Measurements from ENCODE around the gene SC5D. TPM values are rescaled to one million over a fixed set of nuclear protein-coding genes. Genes with fewer than 3 reads are reported as not detected.

The SC5D gene
- total and polyA plus RNA-seq, 11 donors, result 16.9 to 28.9 (median 19.0) TPM

DNA sequence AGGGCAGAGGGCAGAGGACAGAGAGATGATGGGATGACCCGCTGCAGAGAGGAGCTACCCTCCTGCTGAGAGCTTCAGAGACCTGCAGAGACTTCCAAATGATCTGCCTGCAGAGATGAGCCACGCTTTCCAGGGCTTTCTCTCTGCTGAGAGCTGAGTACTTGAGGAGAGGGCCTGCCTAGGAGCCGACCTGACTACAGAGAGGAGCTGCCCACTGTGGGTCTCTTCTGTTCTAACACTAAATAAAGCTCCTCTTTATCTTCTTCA lies 45.9 kb upstream of the SC5D start:
- intact Hi-C loops (cut with DNase I), result loop anchor here in 2 of 10 donors (5.0 kb wide), 1 partner anchor 346 kb away; no protein-coding TSS in a partner anchor
- no peak for DNase-seq
- Histone ChIP-seq H3K4me3 (no peak overlapping the region), H3K27ac (no peak overlapping the region), H3K9me3 (no peaks in the 10 kb centered on the region), H3K27me3 (no peaks in the 10 kb centered on the region), H3K4me1 (peaks cover 0 to 4% (median 0%) of the 10 kb centered on the region in 12 donors), H3K36me3 (no peaks in the 10 kb centered on the region)
- TF ChIP-seq POLR2A (IDR thresholded peaks at IDR 0.05), result no peak
- TF ChIP-seq, protein P1, sequence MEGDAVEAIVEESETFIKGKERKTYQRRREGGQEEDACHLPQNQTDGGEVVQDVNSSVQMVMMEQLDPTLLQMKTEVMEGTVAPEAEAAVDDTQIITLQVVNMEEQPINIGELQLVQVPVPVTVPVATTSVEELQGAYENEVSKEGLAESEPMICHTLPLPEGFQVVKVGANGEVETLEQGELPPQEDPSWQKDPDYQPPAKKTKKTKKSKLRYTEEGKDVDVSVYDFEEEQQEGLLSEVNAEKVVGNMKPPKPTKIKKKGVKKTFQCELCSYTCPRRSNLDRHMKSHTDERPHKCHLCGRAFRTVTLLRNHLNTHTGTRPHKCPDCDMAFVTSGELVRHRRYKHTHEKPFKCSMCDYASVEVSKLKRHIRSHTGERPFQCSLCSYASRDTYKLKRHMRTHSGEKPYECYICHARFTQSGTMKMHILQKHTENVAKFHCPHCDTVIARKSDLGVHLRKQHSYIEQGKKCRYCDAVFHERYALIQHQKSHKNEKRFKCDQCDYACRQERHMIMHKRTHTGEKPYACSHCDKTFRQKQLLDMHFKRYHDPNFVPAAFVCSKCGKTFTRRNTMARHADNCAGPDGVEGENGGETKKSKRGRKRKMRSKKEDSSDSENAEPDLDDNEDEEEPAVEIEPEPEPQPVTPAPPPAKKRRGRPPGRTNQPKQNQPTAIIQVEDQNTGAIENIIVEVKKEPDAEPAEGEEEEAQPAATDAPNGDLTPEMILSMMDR (IDR thresholded peaks at IDR 0.05), result no peak
- no peak for ATAC-seq
- 73 to 79% (median 76%) methylated on average over 3 of the region's 3 CpGs for WGBS, 4 donors

DNA sequence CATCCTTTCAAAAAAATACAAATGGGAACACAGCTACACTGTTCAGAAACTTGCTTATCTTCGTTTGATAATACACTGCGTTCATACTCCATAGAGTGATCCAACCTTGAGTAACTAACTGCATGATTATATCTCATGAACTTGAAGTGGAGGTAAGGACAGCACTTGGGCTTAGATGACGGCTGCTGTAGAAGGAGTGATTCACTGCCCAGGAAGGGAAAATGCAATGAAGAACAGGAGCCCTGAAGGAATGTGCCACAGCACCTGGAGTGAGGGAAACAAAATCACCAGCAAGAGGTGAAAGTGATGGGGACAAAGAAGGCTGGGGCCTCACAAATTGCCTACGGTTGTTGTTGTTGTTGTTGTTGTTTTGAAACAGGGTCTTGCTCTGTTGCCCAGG lies 44.1 kb upstream of the SC5D start:
- intact Hi-C loops (cut with DNase I), result loop anchor here in 6 of 10 donors (2.0 to 5.0 kb wide), 2 partner anchors 342 to 344 kb away; no protein-coding TSS in a partner anchor
- H3K27ac ChIP-seq, result no peak overlapping the region

GRCh38 chr11:121249039-121249663 lies 43.4 kb upstream of the SC5D start:
- ATAC-seq, result peak in 2 of 4 donors; percentile 61 to 65
- Histone ChIP-seq H3K27me3 (no peaks in the 10 kb centered on the region), H3K4me1 (peaks cover 0 to 4% (median 0%) of the 10 kb centered on the region in 12 donors), H3K36me3 (no peaks in the 10 kb centered on the region), H3K9me3 (no peaks in the 10 kb centered on the region), H3K27ac (no peak overlapping the region), H3K4me3 (no peak overlapping the region)
- no peak for TF ChIP-seq POLR2A (IDR thresholded peaks at IDR 0.05)
- TF ChIP-seq, protein P1 (IDR thresholded peaks at IDR 0.05), result peak; percentile 58 to 80 (median 76)
- DNase-seq, result no peak
- 31 to 40% (median 35%) methylated on average over 7 of the region's 7 CpGs for WGBS, 4 donors
- intact Hi-C loops (cut with DNase I), result loop anchor here in 6 of 10 donors (2.0 to 5.0 kb wide), 2 partner anchors 342 to 343 kb away; no protein-coding TSS in a partner anchor

More for the DNA sequence above, 44.1 kb upstream of the SC5D start:
- Histone ChIP-seq H3K4me3 (no peak overlapping the region), H3K9me3 (no peaks in the 10 kb centered on the region), H3K4me1 (peaks cover 0 to 4% (median 0%) of the 10 kb centered on the region in 12 donors), H3K27me3 (no peaks in the 10 kb centered on the region), H3K36me3 (no peaks in the 10 kb centered on the region)
- no peak for TF ChIP-seq POLR2A (IDR thresholded peaks at IDR 0.05)
- TF ChIP-seq, protein P1 (IDR thresholded peaks at IDR 0.05), result no peak
- DNase-seq (no peak), ATAC-seq (no peak)
- 66 to 73% (median 72%) methylated on average over 4 of the region's 4 CpGs for WGBS, 4 donors

DNA sequence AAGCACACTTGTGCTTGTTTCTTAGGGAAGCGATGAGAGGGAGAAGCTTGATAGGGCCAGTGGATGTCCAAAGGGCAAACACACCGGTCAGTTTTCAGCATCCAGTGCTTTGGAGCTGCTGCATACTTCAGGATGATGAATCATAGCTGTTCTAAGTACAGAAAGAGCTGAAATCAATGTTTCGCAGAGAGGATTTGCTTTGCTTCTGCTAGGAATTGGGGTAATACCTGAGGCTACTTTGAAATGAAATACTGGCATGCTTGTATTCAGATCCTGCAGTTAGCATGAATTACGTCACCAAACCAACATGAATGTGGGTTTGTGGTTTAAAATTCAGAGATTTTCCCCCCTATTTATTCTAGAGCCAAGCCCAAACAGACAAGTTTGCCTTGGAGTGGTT lies 41.7 kb upstream of the SC5D start:
- no peaks in the 10 kb centered on the region for H3K36me3 ChIP-seq

More for the DNA sequence above, 41.7 kb upstream of the SC5D start:
- ATAC-seq, result no peak
- intact Hi-C loops (cut with DNase I), result loop anchor here in 4 of 10 donors (5.0 to 10.0 kb wide), 2 partner anchors 341 to 344 kb away; no protein-coding TSS in a partner anchor
- Histone ChIP-seq H3K4me1 (peaks cover 0 to 4% (median 0%) of the 10 kb centered on the region in 12 donors), H3K27me3 (peaks cover 0 to 5% (median 0%) of the 10 kb centered on the region in 9 donors), H3K27ac (no peak overlapping the region), H3K4me3 (no peak overlapping the region), H3K9me3 (no peaks in the 10 kb centered on the region)
- DNase-seq, result no peak
- WGBS, 4 donors, result 89 to 97% (median 90%) methylated on average over 4 of the region's 4 CpGs
- TF ChIP-seq POLR2A (IDR thresholded peaks at IDR 0.05), result no peak
- TF ChIP-seq, protein P1 (IDR thresholded peaks at IDR 0.05), result no peak

All from heart left ventricle (tissue), 16 donors.